ENCODE results near the gene PRSS3.
"Not testable (repeated sequence)": the region's sequence is repeated elsewhere in the genome, so short reads cannot be mapped to it uniquely, and the experiment has no call there.

PRSS3 gene

DNA sequence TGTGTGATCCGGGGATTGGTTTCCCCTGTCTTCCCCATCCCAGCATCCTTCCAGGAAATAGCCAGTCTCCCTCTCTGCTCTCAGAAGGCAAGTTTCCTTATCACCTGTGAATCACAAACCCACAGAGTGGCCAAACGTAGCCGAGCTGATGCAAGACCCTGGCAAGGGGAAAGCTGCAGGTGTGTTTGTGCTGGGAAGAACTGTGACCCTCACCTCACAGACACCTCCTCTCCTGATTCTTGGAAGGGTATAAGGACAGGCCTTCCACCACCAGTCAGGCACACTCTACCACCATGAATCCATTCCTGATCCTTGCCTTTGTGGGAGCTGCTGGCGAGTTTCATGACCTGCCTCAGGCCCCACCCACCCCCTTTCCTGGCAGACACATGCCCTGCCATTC is at the start of gene PRSS3:
Gene PRSS3 (plus strand): TSS at position 281 of the 400 bp plus-strand sequence. CDS start 13 bp downstream, at position 294.
- DNase-seq: peak; percentile 76

DNA sequence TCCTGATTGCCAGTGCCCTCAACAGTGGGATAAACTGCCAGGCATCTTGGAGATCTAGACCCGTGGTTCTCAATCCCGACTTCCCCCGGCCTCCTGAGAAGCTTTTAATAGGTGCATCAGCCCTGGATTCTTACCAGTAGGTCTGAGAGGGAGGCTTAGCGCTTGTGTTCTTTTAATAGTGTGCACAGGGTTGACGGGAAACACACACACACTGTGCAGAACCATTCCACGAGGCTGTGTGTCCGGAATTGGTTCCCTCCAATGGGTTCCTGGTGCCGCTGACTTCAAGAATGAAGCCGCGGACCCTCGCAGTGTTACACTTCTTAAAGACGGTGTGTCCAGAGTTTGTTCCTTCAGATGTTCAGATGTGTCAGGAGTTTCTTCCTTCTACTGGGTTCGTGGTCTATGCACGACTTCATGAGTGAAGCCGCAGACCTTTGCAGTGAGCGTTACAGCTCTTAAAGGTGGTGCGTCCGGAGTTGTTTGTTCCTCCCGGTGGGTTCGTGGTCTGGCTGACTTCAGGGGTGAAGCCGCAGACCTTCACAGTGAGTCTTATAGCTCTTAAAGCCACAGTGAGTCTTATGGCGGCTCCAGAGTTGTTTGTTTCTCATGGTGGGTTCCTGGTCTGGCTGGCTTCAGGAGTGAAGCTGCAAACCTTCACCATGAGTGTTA is 46.6 kb upstream of the PRSS3 start:
- DNase-seq: no peak

DNA sequence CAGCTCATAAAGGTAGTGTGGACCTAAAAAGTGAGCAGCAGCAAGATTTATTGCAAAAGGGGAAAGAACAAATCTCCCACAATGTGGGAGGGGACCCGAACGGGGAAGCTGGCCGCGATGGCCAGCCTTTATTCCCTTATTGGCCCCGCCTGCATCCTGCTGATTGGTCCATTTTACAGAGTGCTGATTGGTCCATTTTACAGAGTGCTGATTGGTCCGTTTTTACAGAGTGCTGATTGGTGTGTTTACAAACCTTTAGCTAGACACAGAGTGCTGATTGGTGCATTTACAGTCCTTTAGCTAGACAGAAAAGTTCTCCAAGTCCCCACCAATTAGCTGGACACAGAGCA is 46.1 kb upstream of the PRSS3 start:
- not testable (repeated sequence) for DNase-seq

DNA sequence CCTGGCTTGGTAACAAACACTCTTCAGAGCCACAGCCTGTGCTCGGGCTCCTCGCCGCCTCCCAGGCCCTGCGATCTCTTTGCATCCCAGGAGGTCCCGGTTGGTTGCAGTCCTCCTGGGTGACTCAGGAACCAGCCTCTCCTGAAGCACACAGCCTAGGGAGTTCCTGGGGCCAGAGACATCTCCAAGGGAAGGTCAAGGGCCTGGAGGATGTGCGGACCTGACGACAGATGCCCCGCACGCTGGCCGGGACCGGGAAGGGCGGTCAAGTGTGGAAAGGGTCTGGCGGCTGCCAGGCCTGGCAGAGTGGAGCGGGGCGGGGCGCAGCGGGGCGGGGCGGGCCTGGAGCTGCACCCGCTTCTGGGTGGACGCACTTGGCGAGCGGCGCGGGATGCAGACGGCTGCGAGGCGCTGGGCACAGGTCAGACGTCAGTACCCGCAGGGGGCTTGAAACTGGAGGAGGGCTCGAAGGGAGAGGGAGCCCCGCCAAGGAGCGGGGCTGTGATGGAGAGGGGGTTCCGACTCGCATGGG is 45.0 kb upstream of the PRSS3 start:
- DNase-seq: no peak

DNA sequence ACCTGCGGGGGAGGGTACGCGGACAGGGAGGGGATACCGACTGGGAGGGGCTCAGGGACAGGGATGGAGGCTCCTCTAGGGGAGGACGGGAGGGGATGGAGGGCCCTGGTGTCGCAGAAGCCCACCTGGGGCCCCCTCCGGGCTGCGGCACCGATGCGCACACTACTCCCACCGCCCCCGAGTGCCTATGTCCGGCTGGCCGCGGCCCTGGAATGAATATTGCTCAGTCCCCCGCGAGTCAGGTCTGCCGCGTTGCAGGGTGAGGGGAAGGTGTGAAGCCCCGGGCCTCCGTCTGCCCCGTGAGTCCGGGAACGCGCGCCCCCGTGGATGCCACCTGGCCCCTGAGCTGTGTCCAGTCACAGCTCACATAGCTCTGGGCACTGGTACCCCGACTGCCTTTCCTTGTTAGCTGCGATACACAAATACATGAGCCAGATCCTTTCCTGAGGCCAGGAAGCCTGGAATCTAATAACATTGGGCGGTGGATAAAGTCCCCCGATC is 44.5 kb upstream of the PRSS3 start:
- no peak for DNase-seq

DNA sequence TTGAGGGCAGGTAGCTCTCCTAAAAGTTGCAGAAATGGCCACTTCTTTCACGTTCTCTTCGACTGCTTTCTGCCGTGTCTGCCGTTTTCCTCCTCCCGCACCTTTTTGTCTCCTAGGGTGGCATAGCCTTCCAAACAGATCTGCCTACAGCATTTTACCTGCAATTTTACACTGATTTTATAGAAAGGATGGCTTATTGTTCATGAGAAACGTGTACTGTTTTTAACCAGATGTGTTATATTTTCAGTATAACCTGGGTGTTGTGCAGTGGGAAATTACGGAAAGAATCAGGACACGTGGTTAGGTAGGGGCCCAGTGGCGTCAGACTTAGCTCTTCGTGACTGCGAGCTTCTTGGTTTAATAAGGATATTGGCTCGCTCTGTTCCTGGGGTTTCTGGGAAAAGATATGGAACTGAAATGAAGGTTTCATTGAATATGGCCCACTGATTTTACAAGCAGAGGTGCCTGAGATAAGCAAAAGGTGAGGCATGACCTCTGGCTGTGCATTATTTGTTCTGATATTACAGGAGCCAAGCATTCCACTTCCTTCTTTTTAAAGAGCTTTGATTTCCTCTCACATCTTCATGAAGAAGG is 43.7 kb upstream of the PRSS3 start:
- DNase-seq: no peak

DNA sequence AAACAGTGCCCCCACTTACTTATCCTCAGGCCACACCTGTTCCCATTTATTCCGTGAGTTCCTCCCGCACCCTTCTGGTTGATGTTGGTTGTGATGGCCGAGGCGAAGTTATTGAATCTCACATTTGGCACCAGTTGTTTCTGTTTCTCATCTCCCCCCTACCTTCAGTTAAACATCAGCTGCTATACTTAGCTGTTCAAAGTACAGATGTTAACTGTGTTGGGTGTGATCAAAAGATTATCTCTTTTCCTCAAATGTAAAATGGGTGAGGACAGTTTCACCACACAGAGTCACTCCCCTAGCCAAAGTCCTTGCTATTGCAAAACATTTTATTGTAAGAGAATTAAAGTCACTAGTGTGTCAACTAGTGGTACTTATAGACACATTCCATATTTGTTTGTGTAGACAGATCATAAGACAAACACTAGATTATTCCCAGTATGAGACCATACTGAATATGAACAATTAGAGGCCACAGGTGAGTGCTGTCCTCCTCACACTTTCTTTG is 43.2 kb upstream of the PRSS3 start:
- no peak for DNase-seq

DNA sequence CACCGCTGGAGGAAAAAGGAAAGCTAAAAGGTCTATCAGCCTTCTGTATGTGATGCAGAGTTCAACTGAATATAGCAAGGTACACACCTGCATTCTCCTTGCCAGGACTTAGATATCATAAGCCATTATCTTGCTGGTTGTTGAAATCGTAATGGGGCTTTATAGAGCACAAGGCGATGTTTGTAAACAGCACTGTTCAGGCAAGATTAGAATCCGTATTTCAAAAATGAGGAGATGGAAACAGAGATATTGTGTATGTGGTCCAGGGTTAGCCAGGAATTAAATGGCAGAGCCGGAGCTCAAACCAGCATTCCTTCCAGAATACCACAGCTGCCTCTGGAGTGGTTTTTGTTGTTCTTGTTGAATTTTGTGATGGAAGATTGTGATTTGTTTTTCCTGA is 42.6 kb upstream of the PRSS3 start:
- DNase-seq: not testable (repeated sequence)

DNA sequence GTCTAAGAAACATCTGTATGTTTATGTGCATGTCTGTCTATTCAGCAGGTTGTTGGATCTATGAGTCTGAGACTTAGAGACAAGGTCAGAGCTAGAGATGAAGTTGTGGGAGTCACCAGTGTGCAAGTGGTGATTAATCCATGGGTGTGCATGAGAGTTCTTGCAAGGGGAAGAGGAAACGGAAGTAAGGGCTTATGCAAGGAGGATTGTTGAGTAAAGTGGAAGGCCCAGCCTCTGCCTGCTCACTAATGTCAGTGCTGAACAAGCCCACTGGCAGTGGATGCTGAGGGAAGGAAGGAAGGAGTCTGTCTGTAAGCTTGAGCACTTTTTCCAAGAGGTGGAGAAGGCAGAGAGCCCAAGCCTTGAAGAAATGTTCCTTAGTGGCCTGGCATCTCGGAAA is 35.7 kb upstream of the PRSS3 start:
- not testable (repeated sequence) for DNase-seq

DNA sequence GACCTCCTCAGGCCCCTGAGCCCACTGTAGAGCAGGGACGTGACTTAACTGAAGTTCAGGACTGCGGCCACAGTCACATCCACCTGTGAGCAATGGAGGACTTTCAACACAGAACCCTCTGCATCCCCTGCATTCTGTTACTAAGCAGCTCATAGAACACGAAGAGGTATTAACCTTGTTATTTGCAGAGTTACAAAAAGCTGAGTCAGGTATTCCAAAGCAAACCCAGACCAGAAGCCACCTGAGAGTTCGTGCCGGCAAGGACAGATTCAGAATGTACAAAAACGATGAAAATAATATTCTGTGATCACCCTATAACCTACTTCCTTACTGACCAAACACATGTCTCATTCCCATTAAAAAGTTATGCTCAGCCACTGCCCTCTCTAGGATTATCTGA is 33.0 kb upstream of the PRSS3 start:
- DNase-seq: no peak

DNA sequence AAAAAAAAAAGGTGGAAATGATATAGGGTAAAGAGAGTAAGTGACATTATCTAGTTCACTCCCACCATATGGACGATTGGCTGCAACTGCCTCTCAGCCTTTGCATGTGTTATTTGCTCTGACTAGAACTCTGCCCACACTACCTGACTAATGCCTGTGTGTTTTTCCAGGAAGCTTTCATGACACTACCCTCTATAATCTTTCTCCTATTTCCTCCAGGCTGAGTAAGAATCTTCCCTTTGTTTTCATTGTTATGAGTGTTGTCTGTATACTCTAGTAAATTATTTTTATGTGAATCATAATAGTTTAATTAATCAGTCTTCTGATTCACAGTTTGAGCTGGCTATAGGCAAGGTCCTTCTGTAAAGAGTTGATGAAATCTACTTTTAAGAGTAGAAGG is 31.7 kb upstream of the PRSS3 start:
- not testable (repeated sequence) for DNase-seq

DNA sequence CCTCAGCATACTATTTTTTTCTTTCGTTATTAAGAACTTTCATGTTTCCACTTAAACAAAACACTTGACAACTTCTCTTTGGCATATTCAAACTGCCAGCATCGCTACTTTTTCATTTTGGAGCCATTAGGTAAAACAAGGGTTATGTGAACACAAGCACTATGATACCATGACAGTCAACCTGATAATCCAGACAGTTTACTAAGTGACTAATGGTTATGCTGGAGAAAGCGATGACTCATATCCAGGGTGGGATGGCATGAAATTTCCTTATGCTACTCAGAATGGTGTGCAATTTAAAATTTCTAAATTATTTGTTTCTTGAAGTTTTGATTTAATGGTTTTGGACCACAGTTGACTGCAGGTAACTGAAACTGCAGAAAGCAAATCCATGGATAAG is 29.9 kb upstream of the PRSS3 start:
- DNase-seq: no peak

DNA sequence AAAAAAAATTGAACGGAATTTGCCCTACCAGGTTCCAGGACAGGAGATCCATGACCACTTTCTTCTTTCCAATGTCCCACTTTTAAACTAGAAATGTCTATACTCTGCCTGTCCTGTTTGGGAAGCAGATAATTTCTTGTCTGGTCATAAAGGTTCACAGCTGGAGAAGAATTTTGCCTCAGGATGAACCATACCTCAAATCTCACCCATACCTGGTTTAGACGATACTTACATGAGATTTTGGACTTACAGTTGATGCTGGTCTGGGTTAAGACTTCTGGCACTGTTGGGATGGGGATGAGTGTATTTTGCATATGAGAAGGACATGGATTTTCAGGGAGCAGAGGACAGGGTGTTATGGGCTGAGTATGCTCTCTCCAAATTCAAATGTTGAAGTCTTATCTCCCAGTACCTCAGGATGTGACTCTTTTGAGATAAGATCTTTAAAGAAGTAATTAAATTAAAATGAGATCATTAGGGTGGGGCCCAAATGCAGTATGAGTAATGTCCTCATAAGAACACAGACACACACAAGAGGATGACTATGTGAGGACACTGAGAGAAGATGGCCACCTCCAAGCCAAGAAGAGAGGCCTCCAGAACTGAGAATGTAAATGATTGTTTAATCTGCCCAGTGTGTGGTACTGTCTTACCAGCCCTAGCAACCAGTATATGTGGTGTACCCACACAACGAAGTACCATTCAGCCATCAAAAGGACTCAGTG is 25.0 kb upstream of the PRSS3 start:
- not testable (repeated sequence) for DNase-seq

DNA sequence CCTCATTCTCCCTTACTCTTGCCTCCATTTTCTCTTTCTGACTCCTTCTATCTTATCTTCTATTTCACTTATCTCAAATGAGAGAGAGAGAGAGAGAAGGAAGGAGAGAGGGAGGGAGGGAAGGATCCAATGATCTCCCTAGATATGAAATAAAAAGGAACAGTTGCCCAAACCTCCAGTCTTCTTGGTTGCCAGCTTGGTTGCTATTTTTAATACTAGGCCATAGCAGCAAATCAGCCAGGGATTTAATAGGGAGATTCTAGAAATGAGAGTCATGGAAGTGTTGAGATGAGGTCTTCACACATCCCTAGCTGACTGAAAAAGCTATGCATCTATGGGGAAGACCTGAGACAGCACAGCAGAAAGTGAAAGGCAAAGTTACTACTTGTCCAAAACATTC is 22.2 kb upstream of the PRSS3 start:
- DNase-seq: not testable (repeated sequence)

DNA sequence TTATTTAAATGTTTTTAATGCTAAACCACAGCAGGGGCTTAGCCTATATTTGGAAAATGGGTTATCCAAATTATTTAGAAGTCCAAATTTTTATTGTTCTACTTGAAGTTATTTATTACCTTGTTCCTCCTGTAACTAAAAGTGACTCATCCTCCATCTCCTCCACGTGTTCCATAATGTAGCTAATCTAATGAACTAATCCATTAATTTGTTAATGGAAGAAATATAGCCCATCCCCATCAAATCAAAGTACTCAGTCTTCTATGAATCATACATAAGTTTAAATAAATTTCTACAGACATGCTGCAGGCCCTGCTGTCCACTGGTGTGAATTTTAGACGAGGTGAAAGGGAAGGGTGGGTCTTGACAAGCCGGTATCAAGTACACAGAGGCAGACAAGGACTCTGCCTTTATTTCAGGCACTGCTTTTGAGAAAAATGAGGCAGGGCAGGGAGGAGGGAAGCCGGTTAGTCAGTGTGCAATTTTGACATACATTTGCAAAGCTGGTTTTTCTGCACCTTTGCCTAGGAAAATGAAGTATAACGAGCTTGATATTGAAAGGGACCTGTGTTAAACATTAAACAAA is 21.2 kb upstream of the PRSS3 start:
- not testable (repeated sequence) for DNase-seq

DNA sequence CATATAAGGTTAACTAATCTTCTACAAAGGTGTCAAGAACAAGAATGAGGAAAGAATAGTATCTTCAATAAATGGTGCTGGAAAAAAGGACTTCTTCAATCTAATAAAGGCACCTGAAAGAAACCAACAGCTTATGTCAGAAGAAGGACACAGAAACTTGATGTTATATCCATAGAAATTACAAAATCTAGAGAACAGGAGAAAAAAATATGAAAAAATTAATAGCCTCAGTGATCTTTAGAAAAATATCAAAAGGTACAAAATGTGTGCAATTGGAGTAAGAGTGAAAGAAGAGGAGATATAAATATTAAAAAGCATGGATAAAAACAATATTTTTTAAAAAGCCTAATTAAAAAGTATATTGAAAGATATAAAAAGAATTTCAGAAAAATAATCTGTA is 18.8 kb upstream of the PRSS3 start:
- no peak for DNase-seq

DNA sequence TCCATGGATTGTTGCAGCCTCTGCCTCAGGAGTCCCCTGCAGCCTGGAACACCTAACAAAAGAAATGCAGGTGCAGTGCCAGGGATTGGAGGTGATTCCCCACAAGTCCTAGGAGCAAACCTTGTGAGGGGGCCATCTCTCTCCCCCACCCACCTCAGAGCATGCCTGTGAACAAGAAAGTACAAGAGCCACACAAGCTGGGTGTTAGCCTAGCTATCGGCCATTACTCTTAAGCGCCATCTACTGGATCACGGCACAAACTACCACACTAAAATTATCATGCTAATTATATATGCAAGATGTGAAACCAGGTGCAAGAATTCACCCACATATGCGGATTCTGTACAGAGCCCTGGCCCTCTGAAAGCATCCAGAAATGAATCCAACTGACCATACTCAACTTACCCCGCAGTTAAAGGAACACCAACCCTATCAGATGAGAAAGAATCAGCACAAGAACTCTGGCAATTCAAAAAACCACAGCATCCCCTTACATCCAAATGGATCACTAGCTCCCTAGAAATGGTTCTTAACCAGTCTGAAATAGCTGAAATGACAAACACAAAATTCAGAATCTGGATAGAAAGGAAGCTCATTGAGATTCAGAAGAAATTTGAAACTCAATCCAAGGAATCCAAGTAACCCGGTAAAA is 16.5 kb upstream of the PRSS3 start:
- DNase-seq: no peak

DNA sequence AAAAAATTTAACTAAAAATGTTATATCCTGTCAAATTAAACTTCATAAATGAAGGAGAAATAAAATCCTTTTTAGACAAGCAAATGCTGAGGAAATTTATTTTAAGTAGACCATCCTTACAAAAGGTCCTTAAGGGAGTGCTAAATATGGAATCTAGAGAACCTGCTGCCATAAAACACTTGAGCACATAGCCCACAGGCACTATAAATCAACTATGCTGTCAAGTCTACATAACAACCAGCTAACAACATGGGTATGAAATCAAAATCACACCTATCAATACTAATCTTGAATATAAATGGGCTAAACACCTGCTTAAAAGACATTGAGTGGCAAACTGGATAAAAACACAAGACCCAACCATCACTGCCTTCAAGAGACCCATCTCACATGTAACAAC is 15.1 kb upstream of the PRSS3 start:
- no peak for DNase-seq

DNA sequence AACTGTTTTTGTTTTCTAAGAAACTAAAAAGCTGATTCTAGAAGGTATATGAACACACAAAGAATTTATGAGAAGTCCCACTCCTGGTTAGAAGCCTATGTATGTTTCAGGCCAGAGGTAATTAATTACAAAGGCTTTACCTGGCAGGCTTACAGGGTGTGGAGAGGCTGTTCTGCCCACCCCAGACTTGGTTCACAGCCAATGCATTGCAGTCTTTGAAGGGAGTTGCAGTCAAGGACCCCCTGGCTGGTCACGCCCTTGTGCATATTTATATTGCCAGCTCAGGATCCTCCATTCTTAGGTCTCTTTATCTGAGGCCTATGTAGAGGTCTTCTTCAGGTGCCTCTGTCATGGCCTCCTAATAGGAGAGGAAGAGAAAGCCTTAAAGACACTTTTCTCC is 13.6 kb upstream of the PRSS3 start:
- peak; percentile 68 for DNase-seq

DNA sequence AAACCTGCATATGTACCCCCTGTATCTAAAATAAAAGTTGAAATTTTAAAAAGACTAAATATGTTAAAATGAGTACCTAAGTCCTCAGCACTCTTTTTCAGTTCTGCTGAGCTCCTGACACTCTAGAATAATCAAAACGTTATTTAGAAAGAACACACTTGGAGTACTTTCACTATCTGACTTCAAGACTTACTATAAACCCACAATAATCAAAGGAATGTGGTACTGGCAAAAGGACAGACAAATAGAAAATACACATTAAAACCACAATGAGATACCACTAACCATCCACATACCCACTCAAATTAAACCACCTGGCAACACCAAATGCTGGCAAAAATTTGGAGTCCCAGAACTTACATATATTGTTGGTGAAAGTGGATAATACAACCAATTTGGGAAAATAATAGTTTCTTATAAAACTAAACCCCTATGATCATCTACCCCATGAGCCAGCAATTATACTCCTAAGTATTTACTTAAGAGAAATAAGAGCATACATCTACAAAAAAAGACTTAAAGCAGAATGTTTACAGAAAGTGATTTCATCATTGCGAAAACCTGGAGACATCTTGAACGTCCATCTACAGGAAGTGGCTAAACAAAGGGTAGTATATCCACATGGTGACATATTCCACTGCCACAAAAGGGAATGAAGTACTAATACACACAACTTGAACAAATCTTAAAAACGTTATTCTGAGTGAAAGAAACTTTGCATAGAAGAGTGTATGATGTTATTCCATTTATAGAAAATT is 12.8 kb upstream of the PRSS3 start:
- no peak for DNase-seq

DNA sequence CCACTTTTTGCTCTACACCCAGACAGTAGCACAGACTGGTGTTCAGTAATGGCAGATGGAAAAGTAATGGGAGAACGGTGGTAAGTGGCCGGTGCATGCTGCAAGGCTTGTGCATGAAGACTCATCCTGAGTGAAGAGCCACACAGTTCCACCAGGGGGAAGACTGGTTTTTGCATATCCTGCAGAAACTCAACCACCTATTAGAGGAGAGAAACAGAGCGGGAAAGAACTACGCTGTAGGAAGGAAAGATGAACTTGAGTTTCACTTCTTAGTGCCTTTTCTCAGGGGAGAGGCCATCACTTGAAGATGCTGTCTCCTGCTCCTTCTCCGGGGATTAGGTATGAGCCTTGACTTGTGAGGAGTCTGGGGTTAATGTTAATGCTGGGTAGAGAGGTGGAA is 9.4 kb upstream of the PRSS3 start:
- no peak for DNase-seq

DNA sequence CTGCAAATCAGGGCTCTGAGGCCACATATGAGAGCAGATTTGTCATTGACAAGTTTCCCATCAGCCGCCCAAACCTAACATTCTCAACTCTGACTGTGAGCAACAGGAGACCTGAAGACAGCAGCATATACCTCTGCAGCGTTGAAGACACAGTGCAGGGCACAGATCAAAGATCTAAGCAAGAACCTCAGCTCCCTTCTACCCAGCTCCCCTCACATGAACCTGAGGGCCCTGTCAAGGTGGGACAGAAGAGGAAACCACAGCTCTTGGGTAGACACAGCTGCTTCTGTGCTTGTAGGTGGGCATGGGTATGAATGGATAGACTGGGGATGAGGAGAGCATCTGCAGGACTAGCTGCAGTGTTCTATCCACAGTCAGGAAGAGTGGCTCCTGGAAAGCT is 8.7 kb upstream of the PRSS3 start:
- DNase-seq: no peak
